Tibial artery (tissue), 4 donors: ENCODE data around the gene N4BP2.
"Not testable (repeated sequence)": the region's sequence is repeated elsewhere in the genome, so short reads cannot be mapped to it uniquely, and the experiment has no call there.

Experiments used
- DNase-seq, 2 donors: peaks; one replicate each; pipeline ENCODE4 v3.0.0-alpha.2; 2019
- H3K27ac ChIP-seq, 2 donors: fragments of 200-600 bp; sonication (generic) in 1 of 2; 1 replicate in 1 of 2; 2 replicates in 1 of 2; pipeline ENCODE4 v1.5.1; 2018 to 2019; ENCODE audit warnings: mild to moderate bottlenecking in 1 of 2
- H3K27me3 ChIP-seq, 2 donors: fragments of 200-600 bp; sonication (generic) in 1 of 2; one replicate each; pipeline versions ENCODE4 v1.5.1 to v1.6.0; 2016 to 2019
- H3K36me3 ChIP-seq, 3 donors: fragments of 200-600 bp; sonication (generic) in 2 of 3; one replicate each; pipeline ENCODE4 v1.5.1; 2016 to 2019; ENCODE audit warnings: mild to moderate bottlenecking in 2 of 3
- H3K4me1 ChIP-seq, 4 donors: fragments of 200-600 bp; sonication (generic) in 2 of 4; 1 replicate in 3 of 4; 2 replicates in 1 of 4; pipeline ENCODE4 v1.5.1; 2016 to 2019
- H3K4me3 ChIP-seq, 2 donors: fragments of 200-600 bp; sonication (generic) in 1 of 2; 1 replicate in 1 of 2; 2 replicates in 1 of 2; pipeline ENCODE4 v1.5.1; 2018 to 2019; ENCODE audit warnings: mild to moderate bottlenecking in 2 of 2
- H3K9me3 ChIP-seq, 3 donors: fragments of 200-600 bp; sonication (generic) in 1 of 3; one replicate each; pipeline ENCODE4 v1.5.1; 2016 to 2019
- intact Hi-C: fragments of 100-400 bp; cut with DNase I; formaldehyde crosslinking; loops from one replicate; pipeline ENCODE4 v1.15.0; 2023; ENCODE audit warnings: low total_unique reads
- TF ChIP-seq, protein P1 (sequence below), 2 experiments: fragments of 200-600 bp in 1 of 2; fragments of 450-650 bp in 1 of 2; IDR thresholded peaks; one replicate each; pipeline ENCODE4 v1.5.1; 2017 to 2019; ENCODE audit warnings: antibody characterized with exemption in 2 of 2, mild to moderate bottlenecking in 1 of 2, moderate library complexity in 1 of 2

Gene N4BP2

DNA sequence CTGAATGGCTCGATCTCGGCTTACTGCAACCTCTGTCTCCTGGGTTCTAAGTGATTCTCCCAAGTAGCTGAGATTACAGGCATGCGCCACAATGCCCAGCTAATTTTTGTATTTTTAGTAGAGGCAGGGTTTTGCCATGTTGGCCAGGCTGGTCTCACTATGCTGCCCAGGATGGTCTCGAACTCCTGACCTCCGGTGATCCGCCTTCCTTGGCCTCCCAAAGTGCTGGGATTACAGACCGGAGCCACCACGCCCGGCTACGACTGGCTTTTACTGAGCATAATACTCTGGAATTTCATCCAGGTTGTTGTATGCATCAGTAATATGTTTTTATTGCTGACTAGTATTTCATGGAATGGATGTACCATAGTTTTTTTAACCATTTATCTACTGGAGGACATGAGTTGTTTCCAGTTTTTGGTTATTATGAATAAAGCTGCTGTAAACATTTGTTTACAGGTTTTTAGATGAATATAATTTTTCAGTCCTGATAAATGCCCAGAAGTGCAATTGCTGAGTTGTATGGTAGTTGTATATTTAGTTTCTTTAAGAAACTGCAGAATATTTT is 31.2 kb downstream of the N4BP2 start:
- Histone ChIP-seq H3K27me3 (no peaks in the 10 kb centered on the region), H3K4me1 (no peaks in the 10 kb centered on the region), H3K27ac (no peak overlapping the region), H3K4me3 (no peak overlapping the region), H3K36me3 (no peaks in the 10 kb centered on the region), H3K9me3 (no peaks in the 10 kb centered on the region)
- no peak for DNase-seq
- TF ChIP-seq, protein P1, sequence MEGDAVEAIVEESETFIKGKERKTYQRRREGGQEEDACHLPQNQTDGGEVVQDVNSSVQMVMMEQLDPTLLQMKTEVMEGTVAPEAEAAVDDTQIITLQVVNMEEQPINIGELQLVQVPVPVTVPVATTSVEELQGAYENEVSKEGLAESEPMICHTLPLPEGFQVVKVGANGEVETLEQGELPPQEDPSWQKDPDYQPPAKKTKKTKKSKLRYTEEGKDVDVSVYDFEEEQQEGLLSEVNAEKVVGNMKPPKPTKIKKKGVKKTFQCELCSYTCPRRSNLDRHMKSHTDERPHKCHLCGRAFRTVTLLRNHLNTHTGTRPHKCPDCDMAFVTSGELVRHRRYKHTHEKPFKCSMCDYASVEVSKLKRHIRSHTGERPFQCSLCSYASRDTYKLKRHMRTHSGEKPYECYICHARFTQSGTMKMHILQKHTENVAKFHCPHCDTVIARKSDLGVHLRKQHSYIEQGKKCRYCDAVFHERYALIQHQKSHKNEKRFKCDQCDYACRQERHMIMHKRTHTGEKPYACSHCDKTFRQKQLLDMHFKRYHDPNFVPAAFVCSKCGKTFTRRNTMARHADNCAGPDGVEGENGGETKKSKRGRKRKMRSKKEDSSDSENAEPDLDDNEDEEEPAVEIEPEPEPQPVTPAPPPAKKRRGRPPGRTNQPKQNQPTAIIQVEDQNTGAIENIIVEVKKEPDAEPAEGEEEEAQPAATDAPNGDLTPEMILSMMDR (IDR thresholded peaks at IDR 0.05): no peak
- intact Hi-C loops: no loop called here

DNA sequence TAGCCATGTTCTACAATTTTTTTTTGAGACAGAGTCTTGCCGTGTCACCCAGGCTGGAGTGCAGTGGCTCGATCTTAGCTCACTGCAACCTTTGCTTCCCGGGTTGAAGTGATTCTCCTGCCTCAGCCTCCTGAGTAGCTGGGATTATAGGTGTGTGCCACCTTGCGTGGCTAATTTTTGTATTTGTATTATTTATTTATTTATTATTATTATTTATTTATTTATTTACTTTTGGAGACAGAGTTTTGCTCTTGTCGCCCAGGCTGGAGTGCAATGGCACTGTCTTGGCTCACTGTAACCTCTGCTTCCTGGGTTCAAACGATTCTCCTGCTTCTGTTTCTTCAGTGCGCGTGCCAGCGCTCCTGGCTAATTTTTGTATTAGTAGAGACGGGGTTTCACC is 36.8 kb downstream of the N4BP2 start:
- H3K4me1 ChIP-seq, H3K9me3 ChIP-seq, H3K36me3 ChIP-seq, DNase-seq, H3K27me3 ChIP-seq, intact Hi-C loops, H3K4me3 ChIP-seq, H3K27ac ChIP-seq: not testable (repeated sequence)

DNA sequence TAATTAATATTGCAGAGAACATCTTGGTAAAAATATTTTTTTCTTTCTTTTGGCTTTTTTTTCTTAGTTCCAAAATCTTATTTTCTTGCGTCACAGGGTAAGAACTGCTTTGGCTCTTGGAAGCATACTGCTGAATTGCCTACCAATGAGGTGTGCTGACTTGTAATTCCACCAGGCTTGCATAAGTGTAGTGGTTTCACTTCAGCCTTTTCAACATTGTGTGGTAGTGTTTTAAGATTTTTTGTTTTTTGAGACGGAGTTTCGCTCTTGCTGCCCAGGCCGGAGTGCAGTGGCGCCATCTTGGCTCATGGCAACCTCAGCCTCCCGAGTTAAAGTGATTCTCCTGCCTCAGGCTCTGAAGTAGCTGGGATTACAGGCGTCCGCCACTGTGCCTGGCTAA is 42.4 kb downstream of the N4BP2 start:
- intact Hi-C loops: no loop called here
- Histone ChIP-seq H3K4me1 (no peaks in the 10 kb centered on the region), H3K9me3 (no peaks in the 10 kb centered on the region), H3K27me3 (no peaks in the 10 kb centered on the region), H3K27ac (no peak overlapping the region), H3K36me3 (peaks cover 0 to 7% (median 0%) of the 10 kb centered on the region in 3 donors), H3K4me3 (no peak overlapping the region)
- TF ChIP-seq, protein P1 (IDR thresholded peaks at IDR 0.05): no peak
- DNase-seq: no peak

DNA sequence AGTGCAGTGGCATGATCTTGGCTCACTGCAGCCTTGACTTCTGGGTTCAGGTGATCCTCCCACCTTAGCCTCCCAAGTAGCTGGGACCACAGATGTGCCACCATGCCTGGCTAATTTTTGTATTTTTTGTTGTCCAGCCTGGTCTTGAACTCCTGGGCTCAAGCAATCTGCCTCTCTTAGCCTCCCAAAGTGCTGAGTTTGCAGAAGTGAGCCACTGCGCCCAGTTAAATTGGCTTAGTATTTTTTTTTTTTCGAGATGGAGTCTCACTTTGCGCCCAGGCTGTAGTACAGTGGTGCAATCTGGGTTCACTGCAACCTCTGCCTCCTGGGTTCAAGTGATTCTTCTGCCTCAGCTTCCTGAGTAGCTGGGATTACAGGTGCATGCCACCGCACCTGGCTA is 50.5 kb downstream of the N4BP2 start:
- H3K27me3 ChIP-seq, H3K4me3 ChIP-seq, DNase-seq, H3K4me1 ChIP-seq, H3K9me3 ChIP-seq, intact Hi-C loops, H3K27ac ChIP-seq: not testable (repeated sequence)
- peaks cover 6 to 35% (median 14%) of the 10 kb centered on the region in 3 donors for H3K36me3 ChIP-seq

DNA sequence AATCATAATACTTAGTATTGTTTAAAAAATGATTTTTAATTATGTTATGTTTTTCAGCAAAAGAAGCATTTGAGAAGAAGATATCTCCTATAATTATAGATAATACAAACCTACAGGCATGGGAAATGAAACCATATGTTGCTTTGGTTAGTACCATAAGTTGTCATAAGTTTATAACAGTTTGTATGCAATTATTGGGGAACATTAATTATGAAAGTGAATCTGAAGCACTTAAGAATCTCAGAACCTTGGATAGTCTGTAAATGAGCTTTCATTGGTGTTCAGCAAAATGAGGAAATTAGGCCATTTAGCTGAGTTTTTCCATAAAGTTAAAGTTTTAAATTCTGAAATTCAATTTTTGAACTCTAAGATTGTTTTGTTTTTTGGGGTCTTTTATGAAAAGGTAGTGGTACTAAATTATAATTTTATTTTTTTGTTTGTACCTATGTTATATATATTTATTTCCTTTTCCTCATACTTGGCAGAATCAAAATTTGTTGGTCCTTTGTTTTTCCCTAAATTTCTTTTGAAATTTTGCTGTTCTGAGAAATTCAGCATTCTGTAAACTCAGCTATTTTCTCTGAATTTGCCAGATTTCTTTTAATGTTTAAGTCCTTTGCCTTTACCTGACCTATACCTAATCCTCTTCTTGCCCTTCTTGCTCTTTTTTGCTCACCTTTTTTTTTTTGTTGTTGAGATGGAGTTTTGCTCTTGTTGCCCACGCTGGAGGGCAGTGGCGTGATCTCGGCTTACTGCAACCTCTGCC is 55.6 kb downstream of the N4BP2 start:
- Histone ChIP-seq H3K9me3 (no peaks in the 10 kb centered on the region), H3K27me3 (no peaks in the 10 kb centered on the region), H3K4me1 (no peaks in the 10 kb centered on the region), H3K4me3 (no peak overlapping the region), H3K27ac (no peak overlapping the region), H3K36me3 (peaks cover 6 to 33% (median 14%) of the 10 kb centered on the region in 3 donors)
- intact Hi-C loops: no loop called here
- TF ChIP-seq, protein P1 (IDR thresholded peaks at IDR 0.05): no peak
- DNase-seq: no peak

DNA sequence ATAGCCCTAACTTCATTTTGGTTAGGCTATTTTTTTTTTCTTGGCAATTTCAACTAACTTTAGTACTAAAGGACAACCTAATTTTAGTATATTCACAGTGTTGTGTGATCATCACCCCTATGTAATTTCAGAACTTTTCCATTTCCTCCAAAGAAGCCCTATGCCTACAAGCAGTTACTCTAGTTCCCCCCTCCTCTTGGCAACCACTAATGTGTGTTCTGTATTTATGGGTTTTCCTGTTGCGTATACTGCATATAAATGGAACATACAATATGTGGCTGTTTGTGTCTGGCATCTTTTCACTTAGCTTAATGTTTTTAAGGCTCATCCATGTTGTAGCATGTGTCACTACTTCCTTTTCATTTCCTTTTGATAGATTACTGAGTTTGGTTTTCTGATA is 57.6 kb downstream of the N4BP2 start:
- intact Hi-C loops: no loop called here
- no peak overlapping the region for H3K4me3 ChIP-seq
- no peaks in the 10 kb centered on the region for H3K27me3 ChIP-seq
- no peak for DNase-seq
- no peaks in the 10 kb centered on the region for H3K4me1 ChIP-seq
- TF ChIP-seq, protein P1 (IDR thresholded peaks at IDR 0.05): no peak
- no peak overlapping the region for H3K27ac ChIP-seq
- H3K9me3 ChIP-seq: no peaks in the 10 kb centered on the region
- peaks cover 0 to 24% (median 8%) of the 10 kb centered on the region in 3 donors for H3K36me3 ChIP-seq
